Aortic smooth muscle cell (primary cell): ENCODE measurements around the gene UBE2S. TPM values are rescaled to one million over a fixed set of nuclear protein-coding genes. Genes with fewer than 3 reads are reported as not detected.

Source experiments
- total RNA-seq: library from RNA; depleted of rRNA; stranded (reverse); fragments of >200 nt; gene quantifications from 2 replicates; pipeline ENCODE4 v1.2.3, GENCODE V29; 2014

The UBE2S gene
- total RNA-seq: 73.4 and 105 TPM in 2 replicates

GRCh38 chr19:55407550-55407799 lies at the start of gene UBE2S:
Gene UBE2S, minus strand, starts transcription at chr19:55407788. Its CDS starts 199 bp downstream, at chr19:55407589.

GRCh38 chr19:55443045-55443823 lies 35.6 kb upstream of the UBE2S start, which contains the start of gene SHISA7:
Gene SHISA7, minus strand, starts transcription at chr19:55443300. Its CDS starts 437 bp downstream, at chr19:55442863.

DNA sequence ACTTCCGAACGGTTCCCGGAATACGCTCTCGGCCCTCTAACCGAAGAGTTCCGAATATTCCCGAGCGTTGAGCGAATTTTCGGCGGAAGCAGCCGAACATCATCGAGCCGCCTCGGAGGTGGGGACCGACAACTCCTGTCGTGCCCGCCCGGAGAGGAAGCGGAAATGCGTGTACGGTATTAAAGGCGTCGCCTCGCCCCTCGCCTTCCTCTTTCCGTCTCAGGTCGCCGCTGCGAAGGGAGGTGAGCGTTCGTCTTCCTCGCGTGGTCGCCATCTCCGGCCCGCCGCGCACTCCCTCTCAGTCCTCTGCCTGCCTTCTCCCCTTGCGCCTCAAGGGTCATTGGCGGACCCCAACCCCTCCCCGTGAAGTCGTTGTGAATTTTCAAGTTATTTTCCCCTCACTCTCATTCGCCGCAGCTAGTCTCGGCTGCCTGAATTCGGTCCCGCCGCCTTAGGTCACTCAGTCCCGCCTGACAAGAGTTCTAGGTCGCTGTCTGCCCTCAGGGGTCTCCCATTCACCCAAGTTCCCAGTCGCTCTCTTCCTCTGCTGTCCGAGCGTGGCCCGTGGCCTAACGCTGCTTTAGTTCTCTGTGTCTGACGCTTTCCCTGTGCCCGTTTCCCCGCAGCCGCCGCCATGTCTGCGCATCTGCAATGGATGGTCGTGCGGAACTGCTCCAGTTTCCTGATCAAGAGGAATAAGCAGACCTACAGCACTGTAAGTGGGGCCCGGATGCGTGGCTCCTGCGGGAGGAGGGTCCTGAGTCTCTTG lies 21.7 kb downstream of the UBE2S start, which contains the start of gene RPL28:
RPL28 (plus strand) TSS at position 209 of the 769 bp plus-strand sequence; CDS start at position 635, 426 bp downstream.

DNA sequence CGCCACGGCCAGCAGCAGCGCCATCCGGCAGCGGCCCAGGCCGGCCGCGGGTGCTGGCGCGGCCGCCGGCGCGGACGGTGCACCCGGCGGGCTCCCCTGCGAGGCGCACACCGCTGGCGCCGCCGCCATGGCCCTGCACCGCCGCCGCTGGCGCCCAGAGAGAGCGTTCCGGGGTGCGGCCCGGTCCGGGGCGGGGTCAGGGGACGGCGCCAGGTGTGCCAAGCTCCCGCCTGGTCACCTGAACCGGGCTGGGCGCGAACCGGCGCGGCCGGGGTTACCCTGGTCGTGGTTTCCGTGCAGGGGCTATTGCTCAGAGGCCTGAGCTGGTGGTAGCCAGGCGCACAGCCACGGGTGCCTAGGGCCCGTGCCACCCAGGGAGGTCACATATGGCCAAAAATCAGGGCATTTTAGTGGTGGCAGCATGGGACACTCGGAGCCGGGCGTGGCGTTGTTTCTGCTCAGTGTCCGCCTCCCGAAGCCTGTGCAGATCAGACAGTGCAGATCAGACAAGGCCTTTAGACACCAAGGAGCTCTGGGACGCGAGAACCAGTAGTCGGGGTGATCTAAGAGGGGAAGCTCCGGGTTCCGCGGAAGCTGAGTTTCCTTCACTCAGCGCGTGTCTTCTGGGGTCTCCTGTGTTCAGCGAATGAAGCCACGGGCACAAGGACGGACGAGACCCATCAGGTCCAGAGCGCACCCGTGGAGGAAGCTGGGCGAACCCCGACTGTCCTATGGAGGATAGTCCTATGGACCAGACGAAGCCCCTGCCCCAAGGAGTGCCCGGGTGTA lies 23.3 kb downstream of the UBE2S start, which contains the start of gene TMEM238:
TMEM238 (minus strand) TSS at position 162 of the 789 bp plus-strand sequence; CDS start at position 129, 33 bp downstream.

GRCh38 chr19:55376241-55376933 lies 31.2 kb downstream of the UBE2S start, which contains the start of gene TMEM190:
Gene TMEM190, plus strand, starts transcription at chr19:55376826. Its CDS starts 28 bp downstream, at chr19:55376854.

DNA sequence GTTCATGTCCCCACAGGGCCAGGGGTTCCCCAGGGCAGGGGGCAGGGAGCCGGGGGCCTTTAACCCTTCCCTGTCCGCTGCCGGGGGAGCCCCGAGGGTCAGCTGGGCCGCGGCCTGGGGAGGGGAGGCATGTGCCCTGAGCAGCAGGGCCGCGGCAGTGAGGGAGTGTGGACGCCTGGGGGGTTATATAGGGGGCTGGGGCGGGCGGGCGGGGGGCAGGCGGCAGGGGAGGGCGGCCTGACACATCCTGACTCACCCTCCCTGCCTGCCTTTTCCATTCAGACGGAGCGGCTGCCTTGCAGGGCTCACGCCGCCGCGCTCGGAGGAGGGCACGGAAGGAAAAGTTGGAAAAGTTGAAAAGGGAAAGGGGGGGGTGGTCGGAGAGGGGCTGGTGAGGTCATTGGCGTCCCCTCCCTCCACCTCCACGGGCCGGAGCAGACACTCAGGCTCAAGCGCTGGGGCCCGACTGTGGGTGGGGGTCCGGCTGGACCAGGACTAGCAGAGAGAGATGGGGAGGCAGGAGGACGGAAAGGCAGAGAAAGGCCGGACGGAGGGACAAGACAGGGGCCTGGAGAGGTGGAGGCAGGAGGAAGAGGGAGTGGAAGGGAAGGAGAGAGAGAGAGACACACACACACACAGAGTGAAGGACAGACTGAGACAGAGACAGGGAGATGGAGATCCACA lies 37.1 kb downstream of the UBE2S start, which contains the start of gene IL11:
IL11 (minus strand) TSS at position 159 of the 684 bp plus-strand sequence; CDS start at position 6, 153 bp downstream.

GRCh38 chr19:55362990-55363716 lies 44.4 kb downstream of the UBE2S start, which contains the start of gene GARIN5B:
Gene GARIN5B, minus strand, starts transcription at chr19:55363260. Its CDS starts 194 bp downstream, at chr19:55363066.

GRCh38 chr19:55354698-55355212 lies 52.8 kb downstream of the UBE2S start, which contains the start of gene COX6B2:
Gene COX6B2, minus strand, starts transcription at chr19:55354719. Its CDS starts 198 bp downstream, at chr19:55354521.

Other genes with a start within 250 kb of the UBE2S start
- 0.40 and 0.44 TPM in 2 replicates for gene DNAAF3, start 241.2 kb downstream of the UBE2S start, total RNA-seq
- gene SYT5, start 227.5 kb downstream of the UBE2S start, total RNA-seq: under 0.01 and 0.26 TPM in 2 replicates
- 3.5 and 6.1 TPM in 2 replicates for gene PTPRH, start 198.3 kb downstream of the UBE2S start, total RNA-seq
- gene TMEM86B, start 179.0 kb downstream of the UBE2S start, total RNA-seq: 0.81 and 1.5 TPM in 2 replicates
- gene PPP6R1, start 148.8 kb downstream of the UBE2S start, total RNA-seq: 27.7 and 30.8 TPM in 2 replicates
- gene HSPBP1, start 127.7 kb downstream of the UBE2S start, total RNA-seq: 17.0 and 21.7 TPM in 2 replicates
- gene BRSK1, start 123.8 kb downstream of the UBE2S start, total RNA-seq: 6.7 and 7.6 TPM in 2 replicates
- gene TMEM150B, start 82.4 kb downstream of the UBE2S start, total RNA-seq: not detected in 2 replicates
- gene KMT5C, start 67.9 kb downstream of the UBE2S start, total RNA-seq: 4.8 and 6.7 TPM in 2 replicates
- not detected in 2 replicates for gene COX6B2, start 53.1 kb downstream of the UBE2S start, total RNA-seq
- not detected in 2 replicates for gene GARIN5B, start 44.5 kb downstream of the UBE2S start, total RNA-seq
- gene IL11, start 37.3 kb downstream of the UBE2S start, total RNA-seq: 1.1 and 14.9 TPM in 2 replicates
- not detected in 2 replicates for gene TMEM190, start 31.0 kb downstream of the UBE2S start, total RNA-seq
- 0.12 and 0.26 TPM in 2 replicates for gene TMEM238, start 23.5 kb downstream of the UBE2S start, total RNA-seq
- gene RPL28, start 21.9 kb downstream of the UBE2S start, total RNA-seq: 153 and 182 TPM in 2 replicates
- gene SHISA7, start 35.5 kb upstream of the UBE2S start, total RNA-seq: not detected in 2 replicates
- 49.1 and 52.8 TPM in 2 replicates for gene ISOC2, start 53.9 kb upstream of the UBE2S start, total RNA-seq
- gene C19orf85, start 57.0 kb upstream of the UBE2S start, total RNA-seq: not detected in 2 replicates
- gene ZNF628, start 68.8 kb upstream of the UBE2S start, total RNA-seq: 0.66 and 0.87 TPM in 2 replicates
- 13.7 and 14.4 TPM in 2 replicates for gene NAT14, start 77.4 kb upstream of the UBE2S start, total RNA-seq
- 12.8 and 30.4 TPM in 2 replicates for gene SSC5D, start 80.6 kb upstream of the UBE2S start, total RNA-seq
- gene SBK2, start 129.3 kb upstream of the UBE2S start, total RNA-seq: not detected in 2 replicates
- gene SBK3, start 137.8 kb upstream of the UBE2S start, total RNA-seq: 0.19 TPM in 1 of 2 replicates, not detected in the other
- 2.1 and 3.0 TPM in 2 replicates for gene ZNF579, start 173.1 kb upstream of the UBE2S start, total RNA-seq
- gene FIZ1, start 191.7 kb upstream of the UBE2S start, total RNA-seq: 1.9 and 2.1 TPM in 2 replicates
- 10.1 and 11.9 TPM in 2 replicates for gene ZNF524, start 192.5 kb upstream of the UBE2S start, total RNA-seq
- gene ZNF865, start 197.9 kb upstream of the UBE2S start, total RNA-seq: 0.66 and 1.3 TPM in 2 replicates
- 3.6 and 3.9 TPM in 2 replicates for gene ZNF784, start 216.8 kb upstream of the UBE2S start, total RNA-seq
- 5.5 and 5.8 TPM in 2 replicates for gene ZNF580, start 233.2 kb upstream of the UBE2S start, total RNA-seq
- gene ZNF581, start 235.9 kb upstream of the UBE2S start, total RNA-seq: 11.4 and 13.4 TPM in 2 replicates
- gene CCDC106, start 240.4 kb upstream of the UBE2S start, total RNA-seq: 8.9 and 9.5 TPM in 2 replicates
- 87.6 and 108 TPM in 2 replicates for gene U2AF2, start 247.2 kb upstream of the UBE2S start, total RNA-seq